Vagina (tissue), 2 donors: ENCODE data around the gene RAMACL.

ENCODE experiments used
- POLR2A ChIP-seq, 2 donors: fragments of 450-650 bp; IDR thresholded peaks; one replicate each; pipeline ENCODE4 v1.6.1; 2017; ENCODE audit warnings: antibody characterized with exemption in 2 of 2, mild to moderate bottlenecking in 2 of 2, moderate library complexity in 2 of 2
- POLR2AphosphoS5 ChIP-seq, 2 donors: sonication (generic); formaldehyde crosslinking; IDR thresholded peaks; one replicate each; pipeline ENCODE4 v1.9.0; 2017; ENCODE audit warnings: antibody characterized with exemption in 2 of 2, mild to moderate bottlenecking in 2 of 2, low read depth in 1 of 2; ENCODE audit not compliant: insufficient read depth in 1 of 2
- TF ChIP-seq, protein P1 (sequence below), 3 experiments: fragments of 450-650 bp in 2 of 3; fragments of 200-600 bp in 1 of 3; sonication (generic) in 1 of 3; IDR thresholded peaks; one replicate each; pipeline ENCODE4 v1.5.1; 2017 to 2019; ENCODE audit warnings: antibody characterized with exemption in 3 of 3, mild to moderate bottlenecking in 2 of 3, moderate library complexity in 2 of 3

DNA sequence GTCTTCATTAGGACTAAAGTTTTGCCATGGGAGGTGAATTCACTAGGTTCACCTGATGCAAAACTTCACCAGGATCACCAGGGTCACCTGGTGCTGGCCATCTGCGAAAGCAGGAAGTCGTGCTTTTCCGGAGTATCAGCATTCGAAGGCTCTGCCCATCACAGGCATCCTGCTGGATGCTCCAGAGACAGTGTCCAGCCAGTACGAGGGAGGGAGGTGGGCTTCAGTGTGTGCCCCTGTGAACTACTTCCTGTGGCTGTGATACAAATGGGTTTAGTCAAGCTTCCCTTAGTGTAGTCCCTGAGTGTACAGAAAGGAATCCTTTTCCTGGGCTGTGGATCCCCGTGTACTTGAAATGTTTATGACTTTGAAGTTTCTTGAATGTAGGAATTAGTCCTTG lies 44.0 kb upstream of the RAMACL start:
- TF ChIP-seq POLR2A (IDR thresholded peaks at IDR 0.05) (no peak), POLR2AphosphoS5 (IDR thresholded peaks at IDR 0.05; ENCODE audit: insufficient read depth in 1 of 2, low read depth in 1 of 2) (no peak)
- TF ChIP-seq, protein P1, sequence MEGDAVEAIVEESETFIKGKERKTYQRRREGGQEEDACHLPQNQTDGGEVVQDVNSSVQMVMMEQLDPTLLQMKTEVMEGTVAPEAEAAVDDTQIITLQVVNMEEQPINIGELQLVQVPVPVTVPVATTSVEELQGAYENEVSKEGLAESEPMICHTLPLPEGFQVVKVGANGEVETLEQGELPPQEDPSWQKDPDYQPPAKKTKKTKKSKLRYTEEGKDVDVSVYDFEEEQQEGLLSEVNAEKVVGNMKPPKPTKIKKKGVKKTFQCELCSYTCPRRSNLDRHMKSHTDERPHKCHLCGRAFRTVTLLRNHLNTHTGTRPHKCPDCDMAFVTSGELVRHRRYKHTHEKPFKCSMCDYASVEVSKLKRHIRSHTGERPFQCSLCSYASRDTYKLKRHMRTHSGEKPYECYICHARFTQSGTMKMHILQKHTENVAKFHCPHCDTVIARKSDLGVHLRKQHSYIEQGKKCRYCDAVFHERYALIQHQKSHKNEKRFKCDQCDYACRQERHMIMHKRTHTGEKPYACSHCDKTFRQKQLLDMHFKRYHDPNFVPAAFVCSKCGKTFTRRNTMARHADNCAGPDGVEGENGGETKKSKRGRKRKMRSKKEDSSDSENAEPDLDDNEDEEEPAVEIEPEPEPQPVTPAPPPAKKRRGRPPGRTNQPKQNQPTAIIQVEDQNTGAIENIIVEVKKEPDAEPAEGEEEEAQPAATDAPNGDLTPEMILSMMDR (IDR thresholded peaks at IDR 0.05), result no peak
